BLaER1 treated with 17β-estradiol and CSF1 and Interleukin-3, amounts not matched to agents 10 nM and 100 nM (cell line): ENCODE measurements around the gene PPP1R37.

Source experiments
- H3K27ac ChIP-seq, 11 experiments: shearing (Covaris generic); formaldehyde crosslinking; 2 replicates each; pipeline ENCODE4 v1.8.1; 2022
- H3K27me3 ChIP-seq, 11 experiments: shearing (Covaris generic); formaldehyde crosslinking; 2 replicates each; pipeline ENCODE4 v1.8.1; 2022
- H3K36me3 ChIP-seq, 11 experiments: shearing (Covaris generic); formaldehyde crosslinking; 2 replicates each; pipeline ENCODE4 v1.8.1; 2022
- H3K4me1 ChIP-seq, 10 experiments: shearing (Covaris generic); formaldehyde crosslinking; 2 replicates each; pipeline ENCODE4 v1.8.1; 2022
- H3K4me2 ChIP-seq, 11 experiments: shearing (Covaris generic); formaldehyde crosslinking; 2 replicates each; pipeline ENCODE4 v1.8.1; 2022
- H3K4me3 ChIP-seq, 10 experiments: shearing (Covaris generic); formaldehyde crosslinking; 2 replicates each; pipeline ENCODE4 v1.8.1; 2022
- H3K9ac ChIP-seq, 11 experiments: shearing (Covaris generic); formaldehyde crosslinking; 2 replicates each; pipeline ENCODE4 v1.8.1; 2022
- H3K9me3 ChIP-seq, 11 experiments: shearing (Covaris generic); formaldehyde crosslinking; replicated peaks in 1 of 11; 2 replicates each; pipeline ENCODE4 v1.8.1; 2022
- H4K20me1 ChIP-seq, 11 experiments: shearing (Covaris generic); formaldehyde crosslinking; 2 replicates each; pipeline ENCODE4 v1.8.1; 2022
- Cebpa-rat ChIP-seq, 11 experiments: shearing (Covaris generic); IDR thresholded peaks; 2 replicates each; pipeline ENCODE4 v1.8.1; 2022

PPP1R37 gene

GRCh38 chr19:45169602-45170001 is 76.6 kb downstream of the PPP1R37 start:
- peaks cover 74 to 100% (median 98%) of the 10 kb centered on the region in 10 experiments for H3K4me1 ChIP-seq
- no peak overlapping the region for H3K4me3 ChIP-seq
- H3K4me2 ChIP-seq = peak overlapping the region in 10 of 11 experiments; percentile 38 to 92 (median 78); a peak in 15 of 22 replicates
- H3K27me3 ChIP-seq = no peaks in the 10 kb centered on the region
- peak overlapping the region in 5 of 11 experiments; percentile 6 to 44 (median 11); a peak in 7 of 22 replicates for H3K9ac ChIP-seq
- peaks cover 0 to 7% (median 0%) of the 10 kb centered on the region in 11 experiments; a peak in 1 of 22 replicates for H3K36me3 ChIP-seq
- peaks cover 0 to 63% (median 5%) of the 10 kb centered on the region in 11 experiments; a peak in 8 of 22 replicates for H4K20me1 ChIP-seq
- no peaks in the 10 kb centered on the region for H3K9me3 ChIP-seq
- no peak for TF ChIP-seq Cebpa-rat (IDR thresholded peaks at IDR 0.05)
- H3K27ac ChIP-seq = peak overlapping the region in 4 of 11 experiments; percentile 13 to 78 (median 48); a peak in 1 of 22 replicates

GRCh38 chr19:45170146-45171106 is 77.4 kb downstream of the PPP1R37 start:
- Histone ChIP-seq H3K9ac (peak overlapping the region in 7 of 11 experiments; percentile 22 to 62 (median 55); a peak in 10 of 22 replicates), H3K4me1 (peaks cover 68 to 95% (median 90%) of the 10 kb centered on the region in 10 experiments), H4K20me1 (peaks cover 0 to 56% (median 4%) of the 10 kb centered on the region in 11 experiments; a peak in 8 of 22 replicates), H3K27me3 (no peaks in the 10 kb centered on the region), H3K36me3 (peaks cover 0 to 7% (median 0%) of the 10 kb centered on the region in 11 experiments; a peak in 1 of 22 replicates), H3K4me3 (peak overlapping the region in 1 of 10 experiments; percentile 7; a peak in 2 of 20 replicates), H3K27ac (peak overlapping the region in 9 of 11 experiments; percentile 5 to 78 (median 65); a peak in 18 of 22 replicates), H3K4me2 (peak overlapping the region; percentile 66 to 92 (median 88)), H3K9me3 (no peaks in the 10 kb centered on the region)
- TF ChIP-seq Cebpa-rat (IDR thresholded peaks at IDR 0.05) = no peak

- no peaks in the 10 kb centered on the region for H3K9me3 ChIP-seq
- peak overlapping the region; percentile 66 to 92 (median 88) for H3K4me2 ChIP-seq
- H3K27ac ChIP-seq = peak overlapping the region in 9 of 11 experiments; percentile 5 to 78 (median 65); a peak in 18 of 22 replicates
- peaks cover 67 to 95% (median 86%) of the 10 kb centered on the region in 10 experiments for H3K4me1 ChIP-seq
- H3K27me3 ChIP-seq = no peaks in the 10 kb centered on the region
- H3K36me3 ChIP-seq = peaks cover 0 to 7% (median 0%) of the 10 kb centered on the region in 11 experiments; a peak in 1 of 22 replicates
- peak overlapping the region in 4 of 10 experiments; percentile 4 to 23 (median 7); a peak in 5 of 20 replicates for H3K4me3 ChIP-seq
- peak overlapping the region in 9 of 11 experiments; percentile 9 to 62 (median 55); a peak in 14 of 22 replicates for H3K9ac ChIP-seq
- no peak for TF ChIP-seq Cebpa-rat (IDR thresholded peaks at IDR 0.05)
- peaks cover 0 to 56% (median 0%) of the 10 kb centered on the region in 11 experiments; a peak in 7 of 22 replicates for H4K20me1 ChIP-seq
Observed at GRCh38 chr19:45171211-45171623, 78.2 kb downstream of the PPP1R37 start.

GRCh38 chr19:45172173-45172572 is 79.2 kb downstream of the PPP1R37 start:
- Histone ChIP-seq H3K36me3 (peaks cover 0 to 7% (median 0%) of the 10 kb centered on the region in 11 experiments; a peak in 1 of 22 replicates), H3K9ac (peak overlapping the region; percentile 3 to 66 (median 44); a peak in 13 of 22 replicates), H3K4me2 (peak overlapping the region; percentile 57 to 92 (median 88)), H3K4me1 (peaks cover 66 to 95% (median 86%) of the 10 kb centered on the region in 10 experiments), H4K20me1 (peaks cover 0 to 49% (median 0%) of the 10 kb centered on the region in 11 experiments; a peak in 5 of 22 replicates), H3K4me3 (peak overlapping the region in 2 of 10 experiments; percentile 28 to 40; a peak in 2 of 20 replicates), H3K27me3 (no peaks in the 10 kb centered on the region), H3K9me3 (no peaks in the 10 kb centered on the region), H3K27ac (peak overlapping the region in 8 of 11 experiments; percentile 42 to 74 (median 61); a peak in 15 of 22 replicates)
- no peak for TF ChIP-seq Cebpa-rat (IDR thresholded peaks at IDR 0.05)

- peaks cover 0 to 7% (median 0%) of the 10 kb centered on the region in 11 experiments; a peak in 1 of 22 replicates for H3K36me3 ChIP-seq
- peak overlapping the region in 8 of 11 experiments; percentile 42 to 74 (median 61); a peak in 16 of 22 replicates for H3K27ac ChIP-seq
- peaks cover 67 to 94% (median 85%) of the 10 kb centered on the region in 10 experiments for H3K4me1 ChIP-seq
- H3K27me3 ChIP-seq = no peaks in the 10 kb centered on the region
- H3K4me3 ChIP-seq = peak overlapping the region in 2 of 10 experiments; percentile 28 to 40; a peak in 2 of 20 replicates
- peaks cover 0 to 49% (median 0%) of the 10 kb centered on the region in 11 experiments; a peak in 5 of 22 replicates for H4K20me1 ChIP-seq
- no peaks in the 10 kb centered on the region for H3K9me3 ChIP-seq
- no peak for TF ChIP-seq Cebpa-rat (IDR thresholded peaks at IDR 0.05)
- peak overlapping the region; percentile 57 to 92 (median 88) for H3K4me2 ChIP-seq
- H3K9ac ChIP-seq = peak overlapping the region; percentile 3 to 66 (median 48); a peak in 16 of 22 replicates
Observed at GRCh38 chr19:45172611-45173208, 79.7 kb downstream of the PPP1R37 start.

- Histone ChIP-seq H3K27ac (peak overlapping the region in 9 of 11 experiments; percentile 16 to 68 (median 63); a peak in 18 of 22 replicates), H3K9me3 (no peaks in the 10 kb centered on the region), H4K20me1 (peaks cover 0 to 47% (median 0%) of the 10 kb centered on the region in 11 experiments; a peak in 5 of 22 replicates), H3K36me3 (peaks cover 0 to 7% (median 0%) of the 10 kb centered on the region in 11 experiments; a peak in 1 of 22 replicates), H3K4me2 (peak overlapping the region; percentile 68 to 92 (median 85)), H3K4me3 (peak overlapping the region in 1 of 10 experiments; percentile 11; a peak in 1 of 20 replicates), H3K9ac (peak overlapping the region; percentile 36 to 73 (median 59); a peak in 21 of 22 replicates), H3K27me3 (no peaks in the 10 kb centered on the region), H3K4me1 (peaks cover 64 to 83% (median 76%) of the 10 kb centered on the region in 10 experiments)
- TF ChIP-seq Cebpa-rat (IDR thresholded peaks at IDR 0.05) = no peak
Observed at GRCh38 chr19:45173816-45174215, 80.8 kb downstream of the PPP1R37 start.

- Histone ChIP-seq H3K4me2 (peak overlapping the region in 2 of 11 experiments; percentile 16 to 95; a peak in 2 of 22 replicates), H4K20me1 (peaks cover 5 to 42% (median 16%) of the 10 kb centered on the region in 11 experiments; a peak in 15 of 22 replicates), H3K4me1 (peaks cover 61 to 78% (median 70%) of the 10 kb centered on the region in 10 experiments), H3K36me3 (peaks cover 0 to 5% (median 0%) of the 10 kb centered on the region in 11 experiments; a peak in 2 of 22 replicates), H3K9ac (no peak overlapping the region), H3K27ac (no peak overlapping the region), H3K9me3 (no peaks in the 10 kb centered on the region), H3K4me3 (no peak overlapping the region), H3K27me3 (no peaks in the 10 kb centered on the region)
- no peak for TF ChIP-seq Cebpa-rat (IDR thresholded peaks at IDR 0.05)
Observed at GRCh38 chr19:45175515-45176345, 82.8 kb downstream of the PPP1R37 start.
